T-helper 17 cell (primary cell): ENCODE results near the gene NDUFA6. TPM values are rescaled to one million over a fixed set of nuclear protein-coding genes. Genes with fewer than 3 reads are reported as not detected.
A peak's percentile ranks its signal among the peaks of the same experiment; 100 is the strongest.
"Not testable (repeated sequence)": the region's sequence is repeated elsewhere in the genome, so short reads cannot be mapped to it uniquely, and the experiment has no call there.

Source experiments
- ATAC-seq: fragments of 150-1000 bp; cut with Tn5 transposase; 2 replicates; pipeline ENCODE4 v1.10.0; 2021; ENCODE audit warnings: mild to moderate bottlenecking, moderate library complexity
- DNase-seq, 3 donors: peaks; one replicate each; pipeline versions ENCODE4 v3.0.0 to v3.0.0-alpha.2; 2020 to 2021
- H3K9me3 ChIP-seq: one replicate; pipeline ENCODE4 v1.7.0; 2013; ENCODE audit warnings: low read length, mild to moderate bottlenecking; ENCODE audit not compliant: control insufficient read depth, poor library complexity, severe bottlenecking
- H3K27ac Mint-ChIP-seq: one replicate; pipeline ENCODE4 v1.8.0; 2022; ENCODE audit warnings: mild to moderate bottlenecking, moderate library complexity, mixed read lengths
- H3K27me3 Mint-ChIP-seq: one replicate; pipeline ENCODE4 v1.8.0; 2022; ENCODE audit warnings: mixed read lengths
- H3K36me3 Mint-ChIP-seq: one replicate; pipeline ENCODE4 v1.8.0; 2022; ENCODE audit warnings: low read depth, mixed read lengths
- H3K4me1 Mint-ChIP-seq: one replicate; pipeline ENCODE4 v1.8.0; 2022; ENCODE audit warnings: mild to moderate bottlenecking, mixed read lengths
- H3K4me3 Mint-ChIP-seq: one replicate; pipeline ENCODE4 v1.8.0; 2022; ENCODE audit warnings: mild to moderate bottlenecking, moderate library complexity, mixed read lengths
- total RNA-seq, 4 donors: library from RNA in 2 of 4; stranded (reverse) in 2 of 4; gene quantifications; one replicate each; pipeline ENCODE4 v1.2.3 and lab custom pipeline; 2022 to 2026

Gene NDUFA6
- total RNA-seq, 2 donors from 2014 or later, result 47.6 to 59.1 TPM

DNA sequence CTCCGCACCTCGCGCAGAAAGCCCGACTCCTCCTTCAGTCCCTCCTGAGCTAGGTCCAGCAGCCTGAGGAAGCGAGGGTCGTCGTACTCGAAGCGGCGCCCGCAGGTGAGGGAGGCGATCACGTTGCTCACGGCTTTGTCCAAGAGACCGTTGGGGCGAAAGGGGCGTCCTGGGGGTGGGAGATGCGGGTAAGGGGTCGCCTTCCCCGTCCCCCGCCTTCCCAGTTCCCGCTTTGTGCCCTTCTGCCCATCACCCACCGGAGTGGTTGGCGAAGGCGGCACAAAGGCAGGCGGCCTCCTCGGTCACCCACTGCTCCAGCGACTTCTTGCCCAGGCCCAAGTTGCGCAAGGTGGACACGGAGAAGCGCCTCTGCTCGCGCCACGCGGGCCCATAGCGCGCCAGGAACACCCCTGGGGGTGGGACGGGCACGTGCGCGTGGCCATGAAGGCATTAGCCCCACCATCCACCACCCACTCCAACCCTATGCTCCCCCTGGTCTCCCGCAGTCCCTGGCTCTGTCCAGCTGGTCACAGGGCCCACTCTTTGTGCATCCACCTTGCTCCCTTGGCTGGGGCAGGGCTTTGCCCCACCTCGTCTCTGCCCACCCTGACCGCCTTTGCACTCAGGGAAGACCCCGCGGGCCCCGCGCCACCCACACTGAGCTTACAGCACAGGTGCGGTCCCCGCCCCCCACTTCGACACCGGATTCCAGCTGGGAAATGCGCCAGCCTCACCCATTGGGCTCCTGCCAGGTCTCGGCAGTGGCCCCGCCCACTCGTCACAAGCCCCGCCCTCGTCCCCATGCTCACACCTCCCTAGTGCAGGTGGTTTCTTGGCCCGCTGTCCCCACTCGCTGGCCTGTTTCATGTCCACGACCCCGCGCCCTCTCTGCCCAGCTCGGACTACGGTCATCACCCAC, 38.5 kb upstream of the NDUFA6 start:
- not testable (repeated sequence) for H3K27me3 Mint-ChIP-seq, H3K9me3 ChIP-seq, H3K36me3 Mint-ChIP-seq, H3K4me1 Mint-ChIP-seq, DNase-seq, H3K27ac Mint-ChIP-seq, ATAC-seq
- H3K4me3 Mint-ChIP-seq, result peak overlapping the region; percentile 39

DNA sequence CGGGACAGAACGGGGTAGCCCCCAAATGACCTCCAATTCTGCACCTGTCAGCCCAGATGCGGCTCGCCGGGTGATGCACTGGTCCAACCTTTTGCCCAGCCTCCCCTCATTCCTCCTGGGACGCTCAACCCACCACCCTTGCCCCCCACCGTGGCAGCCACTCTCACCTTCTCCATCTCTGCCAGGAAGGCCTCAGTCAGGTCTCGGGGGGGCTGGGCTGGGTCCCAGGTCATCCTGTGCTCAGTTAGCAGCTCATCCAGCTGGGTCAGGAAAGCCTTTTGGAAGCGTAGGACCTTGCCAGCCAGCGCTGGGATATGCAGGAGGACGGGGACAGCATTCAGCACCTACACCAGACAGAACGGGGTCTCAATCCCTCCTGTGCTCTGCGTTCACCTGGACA, 37.4 kb upstream of the NDUFA6 start:
- not testable (repeated sequence) for DNase-seq

DNA sequence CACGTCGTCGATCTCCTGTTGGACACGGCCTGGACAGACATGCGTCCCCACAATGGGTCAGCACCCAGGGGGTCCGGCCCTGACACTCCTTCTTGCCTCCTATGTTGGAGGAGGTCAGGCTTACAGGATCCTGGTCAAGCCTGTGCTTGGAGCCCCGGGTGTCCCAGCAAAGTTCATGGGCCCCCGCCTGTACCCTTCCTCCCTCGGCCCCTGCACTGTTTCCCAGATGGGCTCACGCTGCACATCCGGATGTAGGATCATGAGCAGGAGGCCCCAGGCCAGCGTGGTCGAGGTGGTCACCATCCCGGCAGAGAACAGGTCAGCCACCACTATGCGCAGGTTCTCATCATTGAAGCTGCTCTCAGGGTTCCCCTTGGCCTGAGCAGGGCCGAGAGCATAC, 37.0 kb upstream of the NDUFA6 start:
- no peaks in the 10 kb centered on the region for H3K9me3 ChIP-seq
- no peak overlapping the region for H3K27ac Mint-ChIP-seq
- H3K4me3 Mint-ChIP-seq, result no peak overlapping the region
- DNase-seq (no peak), ATAC-seq (no peak)
- H3K4me1 Mint-ChIP-seq, result peaks cover 7% of the 10 kb centered on the region
- H3K27me3 Mint-ChIP-seq, result no peaks in the 10 kb centered on the region
- H3K36me3 Mint-ChIP-seq, result no peaks in the 10 kb centered on the region

More for the DNA sequence above, 37.4 kb upstream of the NDUFA6 start:
- ATAC-seq, H3K4me1 Mint-ChIP-seq, H3K9me3 ChIP-seq, H3K27me3 Mint-ChIP-seq, H3K36me3 Mint-ChIP-seq, H3K4me3 Mint-ChIP-seq, H3K27ac Mint-ChIP-seq: not testable (repeated sequence)

DNA sequence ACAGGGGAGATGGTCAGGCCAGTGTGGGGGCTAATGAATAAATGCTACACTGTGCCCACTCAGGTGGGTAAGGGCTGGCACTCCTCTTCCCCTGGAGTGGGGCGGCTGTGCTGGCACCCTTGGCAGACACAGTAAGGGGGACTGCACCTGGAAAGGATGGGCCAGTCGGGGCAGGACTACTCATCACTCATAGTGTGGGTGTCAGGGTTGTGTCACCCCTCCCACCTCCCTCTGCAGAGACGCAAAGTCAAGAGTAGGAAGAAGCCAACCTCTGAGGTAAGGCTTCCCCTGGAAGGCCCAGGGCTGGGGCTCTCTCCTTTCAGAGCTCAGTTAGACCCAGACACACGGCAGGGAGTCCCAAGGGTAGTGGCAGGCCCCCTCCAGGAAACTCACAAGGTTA, 33.0 kb upstream of the NDUFA6 start:
- not testable (repeated sequence) for H3K36me3 Mint-ChIP-seq, H3K9me3 ChIP-seq, H3K27me3 Mint-ChIP-seq, H3K27ac Mint-ChIP-seq, ATAC-seq, H3K4me3 Mint-ChIP-seq, DNase-seq
- H3K4me1 Mint-ChIP-seq, result peaks cover 26% of the 10 kb centered on the region

DNA sequence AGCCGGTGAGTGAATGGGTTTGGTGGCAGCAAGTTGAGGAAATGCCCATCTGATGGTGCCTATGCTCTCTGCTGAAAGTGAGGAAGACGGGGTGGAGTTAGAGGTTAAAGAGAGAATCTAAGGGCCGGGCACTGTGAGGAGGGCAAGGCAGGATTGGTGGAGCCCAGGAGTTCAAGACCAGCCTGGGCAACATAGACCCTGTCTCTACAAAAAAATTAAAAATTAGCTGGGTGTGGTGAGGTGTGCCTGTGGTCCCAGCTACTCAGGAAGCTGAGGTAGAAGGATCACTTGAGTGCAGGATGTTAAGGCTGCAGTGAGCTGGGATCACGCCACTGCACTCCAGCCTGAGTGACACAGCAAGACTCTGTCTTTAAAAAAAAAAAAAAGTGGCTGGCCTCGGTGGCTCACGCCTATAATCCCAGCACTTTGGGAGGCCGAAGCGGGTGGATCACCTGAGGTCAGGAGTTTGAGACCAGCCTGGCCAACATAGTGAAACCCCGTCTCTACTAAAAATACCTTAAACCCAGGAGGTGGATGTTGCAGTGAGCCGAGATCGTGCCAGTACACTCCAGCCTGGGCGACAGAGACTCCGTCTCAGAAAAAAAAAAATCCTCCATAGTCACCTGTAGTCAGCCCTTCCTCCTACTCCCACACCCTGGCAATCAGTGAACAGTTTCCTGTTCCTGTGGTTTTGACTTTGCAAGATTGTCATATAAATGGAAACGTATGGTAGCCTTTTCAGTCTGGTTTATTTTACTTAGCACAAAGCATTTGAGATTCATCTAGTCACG, 29.9 kb upstream of the NDUFA6 start:
- not testable (repeated sequence) for H3K27me3 Mint-ChIP-seq, H3K9me3 ChIP-seq, DNase-seq, H3K36me3 Mint-ChIP-seq
- ATAC-seq, result peak; percentile 86
- peaks cover 29% of the 10 kb centered on the region for H3K4me1 Mint-ChIP-seq
- peak overlapping the region; percentile 83 for H3K4me3 Mint-ChIP-seq
- H3K27ac Mint-ChIP-seq, result peak overlapping the region; percentile 91

DNA sequence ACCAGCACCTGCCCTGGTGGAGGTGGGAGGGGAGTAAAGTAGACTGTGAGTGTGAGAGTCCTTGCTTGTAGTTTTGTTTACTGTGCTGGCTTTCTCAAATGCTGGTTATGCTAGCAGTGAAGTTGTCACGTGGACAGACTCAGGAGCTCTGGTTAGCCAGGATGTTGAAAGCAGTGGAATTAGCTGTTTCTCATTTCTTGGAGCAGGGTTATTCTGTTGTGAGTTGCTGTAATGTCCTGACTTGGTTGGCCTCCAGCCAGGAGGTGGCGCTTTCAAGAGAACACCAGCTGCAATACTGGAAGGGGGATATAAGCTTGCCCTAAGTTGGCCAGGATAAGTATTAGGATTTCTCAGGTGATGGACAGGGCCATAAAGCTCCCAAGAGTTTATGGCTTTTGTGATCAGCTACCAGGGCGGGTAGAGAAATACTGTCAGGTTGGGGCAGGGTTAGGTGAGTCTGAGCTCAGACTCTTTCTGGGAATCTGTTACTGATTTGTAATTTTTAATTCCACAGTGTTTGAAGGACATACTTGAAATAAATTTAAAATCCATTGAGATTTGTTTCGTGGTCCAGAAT, 26.4 kb upstream of the NDUFA6 start:
- ATAC-seq (no peak), DNase-seq (no peak)
- H3K9me3 ChIP-seq, result no peaks in the 10 kb centered on the region
- Mint-ChIP-seq H3K27ac (no peak overlapping the region), H3K36me3 (peaks cover 6% of the 10 kb centered on the region), H3K4me1 (peaks cover 27% of the 10 kb centered on the region), H3K4me3 (no peak overlapping the region), H3K27me3 (no peaks in the 10 kb centered on the region)

DNA sequence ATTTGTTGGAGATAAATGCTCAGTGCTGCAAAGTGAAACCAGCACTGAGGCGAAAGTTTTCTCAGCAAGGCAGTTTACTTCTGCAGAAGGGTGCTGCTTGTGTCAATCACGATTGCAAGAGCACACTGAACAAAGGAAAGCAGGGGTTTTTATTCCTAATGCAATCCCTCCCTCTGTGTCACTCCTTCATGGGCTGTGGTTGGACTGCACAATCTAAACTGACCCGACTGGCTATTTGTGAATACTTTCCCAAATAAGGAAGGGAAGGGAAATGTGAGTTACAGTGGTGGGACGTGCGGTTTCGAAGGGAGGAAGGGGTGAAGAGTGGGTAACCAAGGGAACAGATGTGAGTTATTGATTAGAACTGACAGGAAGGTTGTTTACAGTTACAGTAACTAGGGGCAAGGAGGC, 24.9 kb upstream of the NDUFA6 start:
- peaks cover 20% of the 10 kb centered on the region for H3K4me1 Mint-ChIP-seq
- H3K27ac Mint-ChIP-seq, DNase-seq, H3K9me3 ChIP-seq, H3K4me3 Mint-ChIP-seq, H3K36me3 Mint-ChIP-seq, H3K27me3 Mint-ChIP-seq, ATAC-seq: not testable (repeated sequence)

DNA sequence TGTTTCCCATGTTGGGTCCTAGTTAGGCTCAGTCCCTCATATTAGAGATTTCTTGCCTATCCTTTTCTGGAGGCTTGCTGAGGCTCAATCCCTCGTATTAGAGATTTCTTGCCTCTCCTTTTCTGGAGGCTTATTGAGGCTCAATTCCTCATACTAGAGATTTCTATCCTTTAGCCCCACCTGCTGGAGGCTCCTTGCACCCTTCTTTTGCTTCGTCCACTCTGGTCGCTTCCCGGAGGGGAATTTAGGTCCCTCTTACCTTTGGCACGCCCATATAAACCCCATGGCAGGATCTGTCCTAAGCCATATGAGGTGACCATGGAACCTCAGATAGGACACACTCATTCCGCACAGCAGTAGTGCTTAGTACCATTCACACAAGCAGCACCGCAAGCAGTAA, 24.1 kb upstream of the NDUFA6 start:
- ATAC-seq (no peak), DNase-seq (no peak)
- no peak overlapping the region for H3K27ac Mint-ChIP-seq
- H3K9me3 ChIP-seq, result no peaks in the 10 kb centered on the region
- H3K36me3 Mint-ChIP-seq, result peaks cover 6% of the 10 kb centered on the region
- peaks cover 13% of the 10 kb centered on the region for H3K4me1 Mint-ChIP-seq
- no peak overlapping the region for H3K4me3 Mint-ChIP-seq
- H3K27me3 Mint-ChIP-seq, result no peaks in the 10 kb centered on the region

- not testable (repeated sequence) for H3K9me3 ChIP-seq, H3K27me3 Mint-ChIP-seq, DNase-seq, H3K4me1 Mint-ChIP-seq, H3K36me3 Mint-ChIP-seq, H3K4me3 Mint-ChIP-seq, ATAC-seq, H3K27ac Mint-ChIP-seq
These were observed 22.2 kb upstream of the NDUFA6 start for GRCh38 chr22:42112793-42113192.

GRCh38 chr22:42111798-42112197, 21.2 kb upstream of the NDUFA6 start:
- Mint-ChIP-seq H3K4me1 (no peaks in the 10 kb centered on the region), H3K27me3 (no peaks in the 10 kb centered on the region), H3K4me3 (no peak overlapping the region), H3K27ac (no peak overlapping the region), H3K36me3 (peaks cover 3% of the 10 kb centered on the region)
- no peaks in the 10 kb centered on the region for H3K9me3 ChIP-seq
- no peak for ATAC-seq
- DNase-seq, result no peak

DNA sequence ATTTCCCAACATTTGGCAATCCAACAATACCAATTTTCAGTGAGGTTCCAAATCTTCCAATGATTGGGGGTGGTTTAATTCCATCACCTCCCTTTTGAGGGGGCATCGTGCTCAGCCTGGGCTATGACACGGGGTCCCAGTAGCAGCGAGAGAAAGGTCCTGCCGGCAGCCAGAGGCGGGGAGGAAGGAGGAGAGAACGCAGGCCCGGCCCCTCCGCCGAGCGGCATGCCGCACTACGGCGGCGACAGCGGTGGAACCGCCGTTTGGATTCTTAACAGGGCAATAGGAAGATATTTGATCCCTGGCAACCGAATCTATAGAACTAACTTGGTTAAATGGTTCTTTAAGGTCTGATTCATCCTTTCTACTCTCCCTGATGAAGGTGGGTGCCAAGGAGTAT, 18.3 kb upstream of the NDUFA6 start:
- no peak overlapping the region for H3K27ac Mint-ChIP-seq
- H3K4me3 Mint-ChIP-seq, result no peak overlapping the region

DNA sequence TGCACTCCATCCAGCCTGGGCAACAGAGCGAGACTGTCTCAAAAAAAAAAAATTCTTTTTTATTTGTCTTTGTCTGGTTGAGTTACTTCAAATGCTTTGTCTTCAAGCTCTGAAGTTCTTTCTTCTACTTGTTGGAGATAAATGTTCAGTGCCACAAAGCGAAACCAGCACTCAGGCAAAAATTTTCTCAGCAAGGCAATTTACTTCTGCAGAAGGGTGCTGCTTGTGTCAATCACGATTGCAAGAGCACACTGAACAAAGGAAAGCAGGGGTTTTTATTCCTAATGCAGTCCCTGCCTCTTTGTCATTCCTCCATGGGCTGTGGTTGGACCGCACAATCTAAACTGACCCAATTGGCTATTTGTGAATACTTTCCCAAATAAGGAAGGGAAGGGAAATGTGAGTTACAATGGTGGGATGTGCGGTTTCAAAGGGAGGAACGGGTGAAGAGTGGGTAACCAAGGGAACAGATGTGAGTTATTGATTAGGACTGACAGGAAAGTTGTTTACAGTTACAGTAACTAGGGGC, 13.8 kb upstream of the NDUFA6 start:
- H3K4me1 Mint-ChIP-seq, H3K27ac Mint-ChIP-seq, H3K9me3 ChIP-seq, H3K36me3 Mint-ChIP-seq, H3K4me3 Mint-ChIP-seq, DNase-seq, ATAC-seq, H3K27me3 Mint-ChIP-seq: not testable (repeated sequence)

More for the DNA sequence above, 18.3 kb upstream of the NDUFA6 start:
- ATAC-seq (no peak), DNase-seq (no peak)
- H3K4me1 Mint-ChIP-seq, result no peaks in the 10 kb centered on the region
- peaks cover 4% of the 10 kb centered on the region for H3K9me3 ChIP-seq
- H3K36me3 Mint-ChIP-seq, result no peaks in the 10 kb centered on the region
- no peaks in the 10 kb centered on the region for H3K27me3 Mint-ChIP-seq

GRCh38 chr22:42101199-42101598, 10.6 kb upstream of the NDUFA6 start:
- Mint-ChIP-seq H3K4me1 (peaks cover 2% of the 10 kb centered on the region), H3K27me3 (no peaks in the 10 kb centered on the region), H3K4me3 (no peak overlapping the region), H3K27ac (no peak overlapping the region), H3K36me3 (peaks cover 4% of the 10 kb centered on the region)
- DNase-seq (no peak), ATAC-seq (no peak)
- H3K9me3 ChIP-seq, result peaks cover 4% of the 10 kb centered on the region
